ENCODE data around the gene RNF157.
"Not testable (repeated sequence)": the region's sequence is repeated elsewhere in the genome, so short reads cannot be mapped to it uniquely, and the experiment has no call there.

The RNF157 gene

GRCh38 chr17:76270770-76271668, 30.7 kb upstream of the RNF157 start:
- FAIRE-seq, result no peak

DNA sequence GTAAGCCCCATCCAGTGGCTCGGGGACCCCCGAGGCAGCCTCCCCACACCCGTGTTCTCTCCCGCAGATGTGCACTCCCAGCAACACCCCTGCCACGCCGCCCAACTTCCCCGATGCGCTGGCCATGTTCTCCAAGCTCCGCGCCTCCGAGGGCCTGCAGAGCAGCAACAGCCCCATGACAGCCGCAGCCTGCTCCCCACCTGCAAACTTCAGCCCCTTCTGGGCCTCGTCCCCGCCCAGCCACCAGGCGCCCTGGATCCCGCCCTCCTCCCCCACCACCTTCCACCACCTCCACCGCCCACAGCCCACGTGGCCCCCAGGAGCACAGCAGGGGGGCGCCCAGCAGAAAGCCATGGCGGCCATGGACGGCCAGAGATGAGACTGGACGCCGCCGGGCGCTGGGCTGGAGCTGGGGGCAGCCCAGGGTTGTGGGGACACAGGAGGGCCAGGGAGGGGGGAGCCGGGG, 29.9 kb upstream of the RNF157 start:
- no peak for DNase-seq (ENCODE audit: insufficient read length, low spot score)
- no peak for FAIRE-seq

More at GRCh38 chr17:76270770-76271668, 30.7 kb upstream of the RNF157 start:
- DNase-seq (ENCODE audit: insufficient read length, low spot score), result no peak

- FAIRE-seq (no peak), DNase-seq (ENCODE audit: insufficient read length, low spot score) (no peak)
Measured at GRCh38 chr17:76268991-76269981, 29.0 kb upstream of the RNF157 start.

GRCh38 chr17:76268015-76268749, 27.9 kb upstream of the RNF157 start:
- FAIRE-seq, result no peak
- DNase-seq (ENCODE audit: insufficient read length, low spot score), result no peak

DNA sequence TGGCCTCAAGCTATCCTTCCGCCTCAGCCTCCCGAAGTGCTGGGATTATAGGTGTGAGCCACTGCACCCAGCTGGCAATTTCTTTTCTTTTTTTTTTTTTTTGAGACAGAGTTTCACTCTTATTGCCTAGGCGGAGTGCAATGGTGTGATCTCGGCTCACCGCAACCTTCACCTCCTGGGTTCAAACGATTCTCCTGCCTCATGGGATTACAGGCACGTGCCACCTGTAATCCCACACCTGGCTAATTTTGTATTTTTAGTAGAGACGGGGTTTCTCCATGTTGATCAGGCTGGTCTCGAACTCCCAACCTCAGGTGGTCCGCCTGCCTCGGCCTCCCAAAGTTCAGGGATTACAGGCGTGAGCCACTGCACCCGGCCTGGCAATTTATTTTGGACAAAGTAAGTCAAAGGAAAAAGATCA, 27.3 kb upstream of the RNF157 start:
- DNase-seq (ENCODE audit: insufficient read length, low spot score); FAIRE-seq: not testable (repeated sequence)

- DNase-seq (ENCODE audit: insufficient read length, low spot score) (no peak), FAIRE-seq (no peak)
Measured at GRCh38 chr17:76267051-76267576, 26.8 kb upstream of the RNF157 start.

DNA sequence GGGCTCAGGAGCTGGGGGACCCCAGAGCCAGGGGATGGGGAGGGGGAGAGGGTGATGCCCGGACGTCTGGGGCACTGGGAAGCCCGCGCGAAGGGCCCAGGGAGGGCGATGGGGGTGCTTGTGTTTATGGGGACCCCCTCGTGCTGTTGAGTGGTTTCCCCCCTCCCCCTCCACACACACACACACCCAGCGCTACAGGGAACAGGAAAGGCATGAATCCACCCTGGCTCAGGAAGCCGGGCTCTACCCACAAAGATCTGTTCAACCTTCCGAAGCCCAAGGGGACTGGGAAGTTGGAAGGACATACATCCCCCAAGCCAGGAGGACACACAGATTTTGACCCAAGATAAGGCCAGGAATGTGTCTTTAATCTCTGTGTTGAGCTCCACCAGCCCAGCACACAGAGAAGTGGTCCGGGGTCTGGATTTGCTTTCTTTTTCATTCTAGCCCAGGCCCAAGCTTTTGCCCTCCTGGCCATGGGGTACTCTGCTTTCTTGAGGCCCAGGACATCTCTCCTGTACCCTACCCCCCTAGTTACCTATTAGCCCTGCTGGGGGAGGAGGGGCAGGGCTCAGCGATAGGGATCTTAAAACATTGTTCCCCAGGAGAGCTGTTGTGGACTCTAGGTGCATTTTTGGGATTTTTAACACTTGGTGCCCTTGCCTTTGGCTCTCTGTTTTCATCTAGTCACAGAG, 26.1 kb upstream of the RNF157 start:
- FAIRE-seq, result no peak
- DNase-seq (ENCODE audit: insufficient read length, low spot score), result no peak

DNA sequence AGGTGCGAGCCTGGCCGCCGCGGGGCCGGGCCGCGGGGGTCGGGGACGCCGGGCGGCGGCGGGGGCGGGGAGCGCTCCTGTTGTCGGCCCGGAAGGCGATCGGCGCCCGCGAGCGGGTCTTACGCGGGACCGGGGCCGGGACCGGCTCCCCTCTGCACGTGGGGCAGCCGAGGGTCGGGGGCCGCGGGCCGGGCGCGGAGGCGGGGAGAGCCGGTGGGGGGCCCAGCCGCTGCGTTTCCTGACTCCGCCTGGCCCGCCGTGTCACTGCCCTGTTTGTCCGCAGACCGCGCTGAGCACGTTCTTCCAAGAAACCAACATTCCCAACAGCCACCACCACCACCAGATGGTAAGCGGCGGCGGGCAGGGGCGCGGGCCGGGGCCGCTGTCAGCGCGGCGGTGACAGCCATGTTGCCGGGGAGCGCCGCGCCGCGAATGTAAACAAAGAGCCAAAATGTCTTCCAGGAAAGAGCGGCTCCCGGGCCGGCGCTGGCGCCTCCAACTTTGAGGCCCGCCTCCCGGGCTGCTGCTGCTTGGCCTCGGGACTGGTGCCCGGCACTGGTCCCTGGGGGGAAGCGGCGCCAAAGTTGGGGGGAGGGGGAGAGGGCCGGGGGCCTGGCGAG, 25.4 kb upstream of the RNF157 start:
- FAIRE-seq, result no peak
- no peak for DNase-seq (ENCODE audit: insufficient read length, low spot score)

DNA sequence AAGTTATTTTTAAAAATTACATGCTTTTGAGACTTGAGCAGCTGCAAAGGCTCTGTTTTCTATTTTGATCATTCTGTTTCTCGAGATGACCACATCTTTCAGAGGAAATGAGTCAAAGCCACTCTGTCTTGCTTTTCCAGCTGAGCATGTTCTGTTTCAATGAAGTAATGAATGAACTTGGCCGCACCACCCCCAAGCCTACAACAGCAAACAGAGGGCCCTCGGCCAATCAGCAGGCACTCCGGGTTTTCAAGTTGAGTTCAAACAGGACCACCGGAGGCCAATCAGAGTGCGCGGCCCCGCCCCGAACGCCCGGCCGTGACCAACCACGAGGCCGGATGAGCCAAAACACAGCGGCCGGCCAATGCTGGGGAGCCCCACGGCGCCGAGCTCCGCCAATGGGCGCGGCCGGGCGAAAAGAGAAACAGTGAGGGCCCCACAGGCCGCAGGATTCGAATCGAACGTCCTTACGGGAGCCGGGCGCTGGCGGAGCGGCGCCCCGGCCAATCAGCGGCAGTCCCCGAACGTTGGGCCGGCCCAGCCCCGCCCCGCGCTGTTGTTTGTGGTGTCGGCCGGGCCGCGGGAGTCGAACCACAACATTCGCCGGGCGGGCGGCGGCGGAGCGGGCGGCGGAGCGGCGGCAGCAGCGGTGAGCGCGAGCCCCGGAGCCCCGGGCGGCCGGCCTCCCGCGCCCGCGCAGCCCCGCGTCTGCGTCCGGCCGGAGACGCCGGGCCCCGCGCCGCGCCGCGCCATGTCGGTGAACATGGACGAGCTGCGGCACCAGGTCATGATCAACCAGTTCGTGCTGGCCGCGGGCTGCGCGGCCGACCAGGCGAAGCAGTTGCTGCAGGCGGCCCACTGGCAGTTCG, 24.7 kb upstream of the RNF157 start, which contains the start of gene UBALD2:
TSS of gene UBALD2 (plus strand) at position 594 of the 869 bp plus-strand sequence. CDS start at position 752, 158 bp downstream.
- FAIRE-seq (peak; percentile 85), DNase-seq (ENCODE audit: insufficient read length, low spot score) (peak; percentile 100)

DNA sequence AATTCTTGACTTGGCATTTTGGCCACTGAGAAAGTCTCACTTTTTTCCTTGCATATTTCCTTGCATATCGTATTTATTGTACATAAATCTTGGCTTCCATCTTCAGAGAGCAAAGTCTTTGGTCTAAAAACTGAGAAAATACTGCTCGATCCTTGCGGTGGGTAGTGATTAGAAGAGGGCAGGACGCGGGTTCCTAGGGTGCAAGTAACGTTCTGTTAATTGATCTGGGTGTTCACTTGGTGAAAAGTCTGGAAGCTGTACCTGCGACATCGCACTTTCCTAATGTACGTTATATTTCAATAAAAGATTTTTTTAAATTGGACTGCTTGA, 24.1 kb upstream of the RNF157 start:
- FAIRE-seq (no peak), DNase-seq (ENCODE audit: insufficient read length, low spot score) (no peak)

GRCh38 chr17:76263896-76264295, 23.6 kb upstream of the RNF157 start:
- FAIRE-seq (no peak), DNase-seq (ENCODE audit: insufficient read length, low spot score) (no peak)

DNA sequence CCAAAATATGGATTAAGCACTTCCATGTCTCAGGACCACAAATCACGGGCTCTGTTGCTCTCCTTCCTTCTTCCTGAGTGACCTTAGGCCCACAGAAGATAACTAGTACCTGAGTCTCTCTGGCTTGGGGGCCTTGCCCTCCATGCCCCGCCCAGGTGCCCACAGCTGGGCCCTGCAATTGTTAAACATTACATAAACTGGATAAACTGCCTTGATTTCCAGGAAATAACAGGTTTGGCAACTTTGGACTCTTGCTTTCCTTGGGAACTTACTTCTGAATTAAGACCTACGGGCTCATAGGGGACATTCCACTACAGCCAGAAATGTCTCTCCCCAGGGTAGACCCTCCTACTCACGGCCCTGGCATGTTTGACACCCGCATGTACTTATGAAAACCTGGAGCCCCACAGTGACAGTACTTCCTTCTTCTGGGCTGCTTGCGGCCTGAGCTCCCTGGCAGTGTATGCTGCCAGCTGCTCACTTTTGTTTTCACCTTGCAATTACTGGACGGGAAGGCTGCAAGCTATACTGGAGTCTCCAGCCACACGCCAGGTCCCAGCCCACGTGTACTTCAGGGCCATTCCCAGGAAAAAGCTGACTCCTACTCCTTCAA, 22.5 kb upstream of the RNF157 start:
- DNase-seq (ENCODE audit: insufficient read length, low spot score), result no peak
- no peak for FAIRE-seq

- DNase-seq (ENCODE audit: insufficient read length, low spot score) (no peak), FAIRE-seq (no peak)
Measured at GRCh38 chr17:76261421-76262215, 21.3 kb upstream of the RNF157 start.

DNA sequence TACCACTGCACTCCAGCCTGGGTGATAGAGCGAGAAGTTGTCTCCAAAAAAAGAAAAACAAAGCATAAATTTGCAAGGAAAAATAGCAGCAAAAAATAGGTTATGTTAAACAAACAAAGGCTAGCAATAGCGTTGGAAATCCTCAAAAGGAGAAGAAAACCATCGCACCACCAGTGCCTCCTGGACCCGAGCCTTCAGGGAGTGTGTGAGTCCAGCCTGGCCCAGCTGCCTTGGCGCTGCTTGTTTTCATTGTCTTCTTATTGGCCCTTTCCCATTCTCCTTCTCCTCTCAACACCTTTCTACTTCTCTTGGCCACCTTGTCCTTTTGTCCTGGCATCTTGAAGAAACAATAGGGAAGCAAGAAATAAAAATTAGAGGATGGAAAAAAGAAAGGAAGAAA, 20.4 kb upstream of the RNF157 start:
- DNase-seq (ENCODE audit: insufficient read length, low spot score) (no peak), FAIRE-seq (no peak)

GRCh38 chr17:76260220-76260619, 19.9 kb upstream of the RNF157 start:
- FAIRE-seq (no peak), DNase-seq (ENCODE audit: insufficient read length, low spot score) (no peak)

DNA sequence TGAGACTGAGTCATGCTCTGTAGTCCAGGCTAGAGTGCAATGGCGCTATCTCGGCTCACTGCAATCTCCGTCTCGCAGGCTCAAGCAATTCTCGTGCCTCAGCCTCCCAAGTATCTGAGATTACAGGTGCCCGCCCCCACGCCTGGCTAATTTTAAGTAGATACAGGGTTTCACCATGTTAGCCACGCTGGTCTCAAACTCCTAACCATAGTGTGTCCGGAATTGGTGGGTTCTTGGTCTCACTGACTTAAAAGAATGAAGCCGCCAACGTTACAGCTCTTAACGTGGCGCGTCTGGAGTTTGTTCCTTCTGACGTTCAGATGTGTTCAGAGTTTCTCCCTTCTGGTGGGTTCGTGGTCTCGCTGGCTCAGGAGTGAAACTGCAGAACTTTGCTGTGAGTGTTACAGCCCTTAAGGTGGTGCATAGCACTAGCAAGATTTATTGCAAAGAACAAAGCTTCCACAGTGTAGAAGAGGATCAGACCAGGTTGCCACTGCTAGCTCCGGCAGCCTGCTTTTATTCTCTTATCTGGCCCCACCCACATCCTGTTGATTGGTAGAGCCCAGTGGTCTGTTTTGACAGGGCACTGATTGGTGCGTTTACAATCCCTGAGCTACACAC, 16.2 kb upstream of the RNF157 start:
- DNase-seq (ENCODE audit: insufficient read length, low spot score); FAIRE-seq: not testable (repeated sequence)
